Measurements from ENCODE around the gene CCDC92. TPM values are rescaled to one million over a fixed set of nuclear protein-coding genes. Genes with fewer than 3 reads are reported as not detected.
"Not testable (repeated sequence)": the region's sequence is repeated elsewhere in the genome, so short reads cannot be mapped to it uniquely, and the experiment has no call there.

The CCDC92 gene
- total RNA-seq, 1 experiment from 2014 or later: 8.3 TPM

DNA sequence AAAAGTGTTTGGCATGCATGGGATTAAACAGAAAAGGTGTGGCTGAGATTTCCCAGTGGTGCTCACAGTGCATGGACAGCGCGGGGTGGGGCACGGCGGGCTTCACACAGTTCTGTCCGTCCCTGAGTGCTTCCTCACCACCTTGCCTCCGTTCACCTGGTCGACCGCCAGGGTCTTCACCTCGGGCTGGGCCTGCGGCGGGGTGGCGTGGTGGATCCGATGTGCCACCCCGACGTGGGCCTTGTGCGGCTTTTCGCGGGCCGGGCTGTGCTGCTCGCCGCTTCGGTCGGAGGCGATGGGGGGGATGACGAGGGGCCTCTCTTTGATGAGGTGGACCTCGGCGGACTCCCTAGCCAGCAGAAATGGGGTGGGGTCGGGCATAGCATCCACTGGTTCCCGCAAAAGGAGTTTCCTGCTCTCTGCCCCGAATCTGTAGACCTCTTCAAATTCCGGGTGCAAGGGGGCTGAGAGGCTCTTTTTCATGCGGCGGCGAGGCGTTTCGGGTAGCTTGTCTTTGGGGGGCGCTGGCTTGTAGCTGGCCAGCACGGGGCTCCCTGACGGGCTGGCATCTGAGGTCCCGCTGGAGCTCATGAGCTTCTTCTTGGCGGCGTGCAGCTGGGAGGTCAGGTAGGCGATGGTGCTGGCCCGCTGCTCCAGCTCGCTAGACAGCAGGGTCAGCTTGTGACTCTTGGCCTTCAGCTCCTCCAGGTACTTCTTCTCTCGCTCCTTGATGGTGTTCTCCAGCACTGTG lies 35.5 kb downstream of the CCDC92 start:
- DNase-seq (ENCODE audit: low read depth): no peak

DNA sequence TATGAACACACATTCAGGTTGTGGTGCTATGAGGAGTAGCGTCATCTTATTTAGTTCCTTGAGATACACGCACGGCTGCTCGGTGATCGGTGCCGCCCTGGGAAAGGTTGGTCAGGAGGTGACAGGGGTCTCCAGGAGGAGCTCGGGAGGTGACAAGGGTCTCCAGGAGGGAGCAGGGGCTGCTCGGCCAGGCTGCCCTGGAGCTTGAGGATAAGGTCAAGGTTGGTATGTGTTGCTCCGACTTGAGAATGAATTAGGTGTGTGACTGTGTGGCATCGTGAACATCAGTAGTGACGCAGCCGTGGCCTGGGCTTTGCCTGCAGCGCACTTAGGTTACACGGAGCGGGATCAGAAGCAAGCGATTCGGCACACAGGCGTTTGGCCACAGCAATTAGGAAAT lies 36.2 kb downstream of the CCDC92 start:
- no peak for DNase-seq (ENCODE audit: low read depth)

DNA sequence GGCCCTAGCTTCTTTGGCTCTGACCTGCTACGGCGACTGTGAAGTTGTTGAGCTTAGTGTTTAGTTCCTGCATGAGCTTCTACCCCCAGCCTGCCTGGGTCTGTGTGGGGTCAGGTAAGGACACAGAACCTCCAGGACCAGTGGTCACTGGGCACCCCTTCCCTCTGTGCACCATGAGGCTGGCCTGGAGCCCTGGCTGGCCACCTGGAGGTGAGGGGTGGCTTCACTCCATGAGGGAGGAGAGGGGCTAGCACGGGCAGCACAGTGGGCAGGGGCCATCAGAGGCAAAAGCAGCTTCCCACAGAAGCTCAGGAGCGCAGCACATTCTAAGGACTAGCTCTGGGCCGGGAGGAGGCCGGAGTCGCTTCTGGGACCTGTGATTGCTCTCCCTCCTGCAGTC lies 36.7 kb downstream of the CCDC92 start:
- no peak for DNase-seq (ENCODE audit: low read depth)

DNA sequence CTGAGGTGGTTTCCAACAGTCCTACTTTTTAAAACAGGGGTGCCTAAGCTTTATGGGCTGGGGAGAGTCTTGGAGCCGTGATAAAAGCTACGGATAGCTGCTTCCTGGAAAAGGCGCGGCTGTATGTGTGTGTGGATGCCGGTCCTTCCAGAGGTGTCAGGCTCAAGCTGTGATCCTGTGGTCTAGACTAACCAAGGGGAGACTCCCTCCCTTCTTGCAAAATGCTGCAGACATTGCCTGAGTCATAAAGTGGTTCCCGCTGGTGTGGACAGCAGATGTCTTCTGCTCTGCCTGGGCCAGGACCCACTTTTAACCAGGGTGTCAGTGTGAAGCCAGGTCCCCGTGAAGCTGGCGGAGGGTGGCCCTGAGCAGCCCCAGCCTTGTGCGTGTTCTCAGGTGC lies 37.8 kb downstream of the CCDC92 start:
- peak; percentile 31 for DNase-seq (ENCODE audit: low read depth)

DNA sequence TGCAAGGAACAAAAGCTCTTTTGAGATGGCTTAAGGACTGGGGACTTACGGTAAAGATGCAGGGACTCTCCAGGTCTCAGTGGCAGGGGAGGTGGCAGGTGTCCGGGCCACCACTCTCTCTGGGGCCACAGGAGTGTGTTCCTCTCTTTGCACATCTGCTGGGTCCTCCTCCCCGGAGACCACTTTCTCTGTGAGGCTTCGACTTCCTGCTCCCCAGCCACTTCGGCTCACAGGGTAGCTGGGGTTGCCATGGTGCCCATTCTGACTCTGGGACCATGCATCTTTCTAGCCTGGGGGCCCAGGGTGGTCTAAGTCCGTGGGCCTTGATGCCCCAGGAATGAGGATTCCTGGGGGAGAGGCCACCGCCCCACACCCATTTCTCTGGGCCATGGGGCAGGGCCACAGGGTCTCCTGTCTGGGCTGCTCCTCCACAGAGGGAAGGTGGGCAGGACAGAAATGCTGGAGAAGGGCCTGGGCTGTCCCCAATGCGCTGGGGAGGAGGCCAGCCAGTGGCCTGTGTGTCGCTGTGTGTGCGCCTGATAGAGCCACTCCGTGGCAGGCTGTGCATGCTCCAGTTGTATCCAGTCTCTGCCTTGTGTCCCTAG lies 38.5 kb downstream of the CCDC92 start:
- DNase-seq (ENCODE audit: low read depth): no peak

DNA sequence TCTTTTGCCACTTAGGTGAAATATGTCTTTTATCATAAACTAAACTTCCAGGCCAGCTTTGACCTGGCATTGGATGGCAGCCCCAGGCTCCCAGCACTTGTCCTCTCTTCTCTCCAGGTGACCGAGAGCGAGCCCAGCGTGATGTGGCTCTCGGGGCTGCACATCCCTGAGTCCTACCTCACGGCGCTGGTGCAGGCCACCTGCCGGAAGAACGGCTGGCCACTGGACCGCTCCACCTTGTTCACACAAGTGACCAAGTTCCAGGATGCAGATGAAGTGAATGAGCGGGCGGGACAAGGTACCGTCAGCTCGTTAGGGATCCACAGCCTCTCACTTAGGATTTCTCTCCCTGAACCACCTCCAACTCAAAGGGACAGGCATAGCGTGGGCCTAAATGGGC lies 39.4 kb downstream of the CCDC92 start:
- DNase-seq (ENCODE audit: low read depth): no peak

DNA sequence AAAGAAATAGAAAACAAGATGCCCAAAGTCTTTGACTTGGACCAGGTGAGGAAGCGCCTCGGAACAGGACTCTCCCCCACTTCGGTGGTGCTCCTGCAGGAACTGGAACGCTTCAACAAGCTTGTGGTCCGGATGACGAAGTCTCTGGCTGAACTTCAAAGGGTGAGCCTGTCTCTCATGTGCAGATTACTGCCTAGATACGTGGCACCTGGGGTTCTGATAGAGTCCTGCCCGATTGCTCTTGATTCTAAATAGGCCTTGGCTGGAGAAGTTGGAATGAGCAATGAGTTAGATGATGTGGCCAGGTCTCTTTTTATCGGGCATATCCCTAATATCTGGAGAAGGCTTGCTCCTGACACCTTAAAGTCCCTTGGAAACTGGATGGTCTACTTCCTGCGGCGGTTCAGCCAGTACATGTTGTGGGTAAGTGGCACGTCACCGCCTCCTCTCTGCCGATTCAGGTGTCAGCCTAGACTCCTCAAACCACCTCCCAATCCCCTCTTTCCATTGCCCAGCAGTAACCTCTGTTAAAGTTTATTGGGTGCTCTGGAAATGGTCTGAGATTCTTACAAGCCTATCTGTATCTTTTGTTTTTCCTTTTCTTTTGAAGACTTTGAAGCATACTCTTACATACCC lies 40.8 kb downstream of the CCDC92 start:
- DNase-seq (ENCODE audit: low read depth): no peak

DNA sequence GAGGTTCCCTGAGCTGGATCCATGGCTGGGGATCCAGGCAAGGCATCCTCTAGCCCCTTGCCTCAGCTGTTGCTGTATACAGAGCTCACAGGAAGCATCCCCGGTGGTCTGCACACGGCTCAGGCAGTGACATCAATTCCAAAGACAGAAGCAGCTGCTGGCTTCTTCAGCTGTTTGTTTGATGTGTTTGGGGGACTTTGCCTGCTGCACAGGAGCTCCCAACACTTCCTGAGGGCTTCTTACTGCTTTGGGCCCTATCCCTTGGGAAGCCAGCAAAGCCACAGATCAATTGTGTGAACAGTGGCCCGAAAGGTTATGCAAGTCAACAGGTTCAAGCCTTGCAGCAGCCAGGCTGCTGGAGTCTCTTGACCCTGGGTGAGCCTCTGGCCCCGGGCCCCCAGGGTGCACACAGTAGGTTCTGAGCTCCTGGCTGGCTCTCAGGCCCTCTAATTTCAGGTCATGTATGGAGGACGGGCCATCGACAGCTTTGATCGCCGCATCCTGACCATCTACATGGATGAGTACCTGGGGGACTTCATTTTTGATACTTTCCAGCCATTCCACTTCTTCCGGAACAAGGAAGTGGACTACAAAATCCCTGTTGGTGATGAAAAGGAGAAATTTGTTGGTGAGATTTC lies 42.6 kb downstream of the CCDC92 start:
- no peak for DNase-seq (ENCODE audit: low read depth)

DNA sequence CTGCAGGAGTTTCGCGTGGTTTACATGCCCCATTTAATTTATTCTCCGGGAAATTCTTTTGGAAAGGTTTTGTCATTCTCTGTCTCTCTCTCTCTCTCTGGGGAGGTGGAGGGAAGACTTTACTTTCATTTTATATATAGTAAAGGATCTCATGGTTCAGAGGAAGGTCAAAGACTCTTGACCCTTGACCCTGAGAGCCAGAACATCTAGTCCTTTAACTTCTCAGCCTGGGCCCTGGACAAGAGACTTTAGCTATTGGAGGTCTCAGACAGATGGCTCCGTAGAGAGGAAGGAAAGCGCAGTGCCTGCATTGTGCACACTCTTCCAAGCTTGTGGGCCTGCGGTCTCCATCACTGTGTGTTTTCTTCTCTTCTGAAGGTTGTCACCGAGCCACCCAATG lies 43.7 kb downstream of the CCDC92 start:
- DNase-seq (ENCODE audit: low read depth): no peak

DNA sequence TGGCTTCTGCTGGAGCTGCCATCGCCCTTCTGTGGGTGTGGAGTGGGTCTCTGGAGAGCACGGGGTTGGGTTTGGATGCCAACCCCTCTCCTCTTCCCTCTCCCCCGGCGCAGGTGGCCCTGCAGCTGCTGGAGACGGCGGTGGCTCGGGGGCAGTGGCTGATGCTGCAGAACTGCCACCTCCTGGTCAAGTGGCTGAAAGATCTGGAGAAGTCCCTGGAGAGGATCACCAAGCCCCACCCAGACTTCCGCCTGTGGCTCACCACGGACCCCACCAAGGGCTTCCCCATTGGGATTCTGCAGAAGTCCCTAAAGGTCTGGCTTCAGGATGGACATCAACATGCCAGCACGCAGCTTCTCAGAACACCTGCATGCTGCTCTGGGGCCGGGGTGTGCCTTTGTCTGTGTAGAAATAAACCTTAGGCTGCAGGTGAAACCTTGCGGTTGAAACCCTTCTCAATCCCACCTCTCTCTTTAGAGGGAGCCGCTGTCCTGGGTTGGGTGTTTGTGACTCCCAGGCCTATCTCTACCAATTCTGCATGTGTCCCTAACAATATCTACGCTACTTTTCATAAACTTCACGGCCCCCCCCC lies 44.3 kb downstream of the CCDC92 start:
- DNase-seq (ENCODE audit: low read depth): no peak

DNA sequence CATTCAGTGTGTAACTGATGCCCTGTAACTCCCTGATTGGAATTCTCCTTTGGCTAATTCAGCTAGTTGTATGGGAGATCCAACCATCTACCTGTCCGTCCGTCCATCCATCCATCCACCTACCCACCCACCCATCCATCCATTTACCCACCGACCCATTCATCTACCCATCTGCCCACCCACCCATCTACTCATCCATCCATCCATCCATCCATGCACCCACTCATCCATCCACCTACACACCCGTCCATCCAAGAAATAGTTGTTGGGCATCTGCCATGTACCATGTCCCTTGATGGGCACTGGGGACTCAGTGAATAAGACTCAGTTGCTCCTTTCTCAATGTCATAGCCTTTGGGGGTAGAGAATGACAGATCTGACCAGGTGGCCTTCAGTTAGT lies 48.1 kb downstream of the CCDC92 start:
- no peak for DNase-seq (ENCODE audit: low read depth)

DNA sequence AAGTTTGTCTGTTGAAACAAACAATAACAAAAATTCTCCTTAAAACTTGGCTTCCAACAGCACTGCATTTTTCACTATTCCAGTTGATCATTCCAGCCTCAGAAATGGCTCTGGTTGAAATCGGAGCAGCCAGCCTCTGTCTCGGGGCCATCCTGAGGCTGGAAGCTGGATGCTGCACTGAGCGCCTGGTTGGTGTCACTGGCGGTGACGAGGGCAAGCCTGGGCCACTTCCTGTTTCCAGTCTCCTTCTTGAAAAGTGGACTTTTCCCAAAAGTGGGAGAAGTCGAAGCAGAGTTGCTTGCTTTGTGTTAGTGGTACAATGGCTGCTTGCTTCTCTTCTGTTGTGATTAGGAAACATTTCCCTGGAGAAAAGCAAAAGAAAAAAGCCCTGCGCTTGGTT lies 48.7 kb downstream of the CCDC92 start:
- DNase-seq (ENCODE audit: low read depth): no peak

DNA sequence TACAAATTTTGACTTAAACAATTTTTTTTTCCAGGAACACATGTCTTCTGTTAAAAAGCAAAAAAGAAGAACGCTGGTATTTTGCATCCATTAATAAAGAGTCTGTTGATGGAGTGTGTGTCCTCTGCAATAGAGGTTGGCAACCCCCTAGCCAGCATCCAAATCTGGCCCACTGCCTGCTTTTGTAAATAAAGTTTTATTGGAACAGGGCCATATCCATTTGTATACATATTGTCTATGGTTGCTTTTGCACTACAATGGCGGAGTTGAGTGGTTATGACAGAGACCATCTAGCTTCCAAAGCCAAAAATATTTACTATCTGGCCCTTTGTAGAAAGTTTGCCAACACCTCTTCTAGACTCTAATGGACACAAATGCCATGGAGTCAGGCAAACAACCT lies 49.6 kb downstream of the CCDC92 start:
- DNase-seq (ENCODE audit: low read depth): no peak

DNA sequence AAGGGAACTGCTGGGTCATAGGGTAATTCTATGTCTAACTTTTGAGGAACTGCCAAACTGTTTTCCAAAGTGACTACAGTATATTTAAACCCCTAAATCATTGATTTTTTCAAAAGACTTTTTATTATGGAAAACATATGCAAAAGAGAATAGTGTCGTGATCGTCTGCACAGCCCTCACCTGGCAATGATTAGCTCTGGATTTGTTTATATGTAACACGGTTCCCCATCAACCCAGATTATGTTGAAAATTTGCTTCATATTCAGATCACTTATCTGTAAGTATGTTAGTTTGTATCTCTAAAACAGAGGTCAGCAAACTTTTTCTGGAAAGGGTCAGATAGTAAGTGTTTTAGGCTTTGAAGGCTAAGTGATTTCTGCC lies 52.7 kb downstream of the CCDC92 start:
- DNase-seq (ENCODE audit: low read depth): no peak

DNA sequence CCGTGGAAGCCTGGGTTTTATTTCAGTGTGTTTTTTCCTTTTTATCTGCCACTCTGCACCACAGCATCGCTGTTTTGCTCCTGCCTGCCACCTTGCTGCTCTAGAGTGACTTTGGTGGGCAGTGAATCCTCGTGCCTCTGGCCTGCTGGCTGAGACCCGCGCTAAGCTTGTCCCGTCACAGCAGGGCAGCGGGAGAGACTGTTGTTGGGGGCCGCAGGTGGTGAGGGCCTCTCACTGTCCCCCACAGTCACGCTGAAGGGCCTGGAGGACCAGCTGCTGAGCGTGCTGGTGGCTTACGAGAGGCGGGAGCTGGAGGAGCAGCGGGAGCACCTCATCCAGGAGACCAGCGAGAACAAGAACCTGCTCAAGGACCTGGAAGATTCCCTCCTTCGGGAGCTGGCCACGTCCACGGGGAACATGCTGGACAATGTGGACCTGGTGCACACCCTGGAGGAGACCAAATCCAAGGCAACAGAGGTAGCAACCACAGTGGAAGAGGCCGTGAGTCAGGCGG lies 55.2 kb downstream of the CCDC92 start:
- no peak for DNase-seq (ENCODE audit: low read depth)

DNA sequence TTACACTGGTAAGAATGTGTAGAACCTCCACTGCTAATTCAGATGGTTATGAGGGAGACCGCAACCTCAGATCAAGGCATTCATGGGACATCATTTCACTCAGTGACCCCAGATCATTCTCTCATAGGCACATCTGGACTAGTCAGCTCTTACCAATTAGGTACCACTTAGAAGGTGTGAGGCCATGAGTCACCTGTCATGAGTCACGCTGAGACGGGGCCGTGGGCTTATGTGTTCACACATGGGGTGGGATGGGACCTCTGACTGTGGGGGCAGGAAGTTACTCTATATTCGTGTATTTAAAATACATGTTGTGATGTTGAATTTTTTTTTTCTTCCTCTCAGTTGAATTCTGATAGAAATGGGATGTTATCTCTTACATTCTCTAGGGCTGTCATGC lies 55.9 kb downstream of the CCDC92 start:
- peak; percentile 29 for DNase-seq (ENCODE audit: low read depth)

DNA sequence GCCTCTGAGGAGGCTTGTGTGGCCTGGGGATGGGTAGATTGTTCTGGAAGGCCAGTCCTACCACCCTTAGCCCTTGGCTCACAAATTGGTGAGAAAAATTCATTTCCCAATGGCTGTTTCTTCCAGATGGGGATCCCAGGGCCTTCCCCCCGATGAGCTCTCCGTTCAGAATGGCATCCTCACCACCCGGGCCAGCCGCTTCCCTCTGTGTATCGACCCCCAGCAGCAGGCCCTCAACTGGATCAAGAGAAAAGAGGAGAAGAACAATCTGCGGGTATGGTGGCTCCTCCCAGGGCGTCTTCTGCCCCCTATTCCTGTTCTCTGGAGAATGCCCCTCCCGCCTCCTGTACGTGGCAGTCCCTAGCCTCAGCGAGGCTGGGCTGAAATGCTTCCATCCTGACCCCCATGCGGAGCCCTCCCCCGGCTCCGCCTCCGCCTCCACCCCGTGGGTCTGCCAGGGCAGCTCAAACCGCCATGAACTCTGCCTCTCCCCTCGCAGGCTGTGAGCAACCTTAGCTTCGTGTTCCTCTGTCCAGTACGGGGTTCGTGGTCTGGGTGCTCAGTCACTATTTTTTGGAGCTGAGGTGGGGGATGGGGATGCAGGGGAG lies 57.8 kb downstream of the CCDC92 start:
- no peak for DNase-seq (ENCODE audit: low read depth)

DNA sequence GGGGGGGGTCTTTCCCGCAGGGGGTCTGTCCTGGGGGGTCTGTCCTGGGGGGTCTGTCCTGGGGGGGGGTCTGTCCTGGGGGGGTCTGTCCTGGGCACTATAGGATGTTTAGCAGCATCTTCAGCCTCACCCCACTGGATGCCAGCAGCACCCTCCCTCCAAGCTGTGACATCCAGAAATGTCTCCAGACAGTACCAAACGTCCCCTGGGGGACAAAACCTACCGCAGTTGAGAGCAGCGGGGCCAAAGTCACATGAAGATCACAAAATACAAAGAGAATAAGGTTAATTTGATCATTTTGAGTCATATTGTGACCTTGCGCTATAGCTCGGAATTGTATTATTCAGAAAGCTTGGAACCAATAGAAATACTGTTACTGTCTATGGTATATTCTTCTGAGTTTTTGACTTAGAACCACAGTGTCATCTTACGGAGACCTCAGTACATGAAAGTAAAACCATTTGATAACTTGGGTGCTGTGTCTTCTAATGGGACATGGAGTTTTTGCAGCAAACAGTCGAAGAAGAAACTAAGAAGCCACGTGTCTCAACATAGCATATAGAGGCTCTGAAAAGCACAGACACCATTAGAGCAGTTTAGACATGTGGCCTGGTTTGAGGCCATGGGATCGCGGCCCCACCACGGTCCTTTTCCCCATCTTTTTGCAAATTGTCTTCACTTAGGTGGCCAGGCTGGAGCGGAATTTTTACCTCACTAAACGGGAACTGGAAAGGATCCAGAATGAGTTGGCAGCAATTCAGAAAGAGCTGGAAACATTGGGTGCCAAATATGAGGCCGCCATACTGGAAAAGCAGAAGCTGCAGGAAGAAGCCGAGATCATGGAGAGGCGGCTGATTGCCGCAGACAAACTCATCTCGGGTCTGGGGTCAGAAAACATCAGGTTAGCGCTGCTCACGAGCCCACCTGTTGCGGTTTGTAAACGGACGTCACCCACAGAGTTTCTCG lies 59.9 kb downstream of the CCDC92 start:
- DNase-seq (ENCODE audit: low read depth): no peak

DNA sequence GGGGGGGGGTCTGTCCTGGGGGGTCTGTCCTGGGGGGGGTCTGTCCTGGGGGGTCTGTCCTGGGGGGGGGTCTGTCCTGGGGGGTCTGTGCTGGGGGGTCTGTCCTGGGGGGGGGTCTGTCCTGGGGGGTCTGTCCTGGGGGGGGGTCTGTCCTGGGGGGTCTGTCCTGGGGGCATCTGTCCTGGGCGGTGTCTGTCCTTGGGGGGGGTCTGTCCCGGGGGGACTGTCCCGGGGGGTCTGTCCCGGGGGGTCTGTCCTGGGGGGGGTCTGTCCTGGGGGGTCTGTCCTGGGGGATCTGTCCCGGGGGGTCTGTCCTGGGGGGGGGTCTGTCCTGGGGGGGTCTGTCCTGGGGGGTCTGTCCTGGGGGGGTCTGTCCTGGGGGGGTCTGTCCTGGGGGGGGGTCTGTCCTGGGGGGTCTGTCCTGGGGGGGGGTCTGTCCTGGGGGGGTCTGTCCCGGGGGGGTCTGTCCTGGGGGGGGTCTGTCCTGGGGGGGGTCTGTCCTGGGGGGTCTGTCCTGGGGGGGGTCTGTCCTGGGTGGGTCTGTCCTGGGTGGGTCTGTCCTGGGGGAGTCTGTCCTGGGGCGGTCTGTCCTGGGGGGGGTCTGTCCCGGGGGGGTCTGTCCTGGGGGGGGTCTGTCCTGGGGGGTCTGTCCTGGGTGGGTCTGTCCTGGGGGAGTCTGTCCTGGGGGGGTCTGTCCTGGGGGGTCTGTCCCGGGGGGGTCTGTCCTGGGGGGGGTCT lies 60.8 kb downstream of the CCDC92 start:
- not testable (repeated sequence) for DNase-seq (ENCODE audit: low read depth)

DNA sequence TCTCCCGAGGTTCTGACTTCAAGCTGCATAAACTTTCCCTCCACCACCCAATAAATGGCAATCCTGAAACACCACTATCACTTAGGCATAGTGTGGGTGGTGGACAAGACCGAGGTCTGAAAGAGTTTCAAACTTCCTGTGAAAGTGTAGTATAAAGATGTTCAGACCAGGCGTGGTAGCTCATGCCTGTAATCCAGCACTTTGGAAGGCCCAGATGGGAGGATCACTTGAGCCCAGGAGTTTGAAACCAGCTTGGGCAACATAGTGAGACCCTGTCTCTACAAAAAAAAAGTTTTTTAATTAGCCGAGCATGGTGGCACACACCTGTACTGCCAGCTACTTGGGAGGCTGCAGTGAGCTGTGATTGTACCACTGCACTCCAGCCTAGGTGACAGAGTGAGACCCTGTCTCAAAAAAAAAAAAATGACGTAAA lies 61.9 kb downstream of the CCDC92 start:
- no peak for DNase-seq (ENCODE audit: low read depth)
